Activated CD8-positive, alpha-beta memory T cell treated with anti-CD3 and anti-CD28 coated beads, Interleukin-2, amount 50 U/mL, for 4 hours (primary cell): Measurements from ENCODE around the gene KCNQ4.

Experiments
- DNase-seq: peaks from one replicate; pipeline ENCODE4 v3.0.0-alpha.2; 2020

KCNQ4 gene

GRCh38 chr1:40868051-40868723, 84.6 kb downstream of the KCNQ4 start:
- DNase-seq, result no peak

GRCh38 chr1:40870135-40870728, 86.6 kb downstream of the KCNQ4 start:
- DNase-seq, result no peak

GRCh38 chr1:40872276-40872675, 88.7 kb downstream of the KCNQ4 start:
- no peak for DNase-seq

GRCh38 chr1:40873863-40874472, 90.4 kb downstream of the KCNQ4 start:
- no peak for DNase-seq

- DNase-seq, result no peak
Measured at GRCh38 chr1:40876436-40876761, 92.8 kb downstream of the KCNQ4 start.

- DNase-seq, result no peak
Measured at GRCh38 chr1:40876891-40877290, 93.3 kb downstream of the KCNQ4 start.

GRCh38 chr1:40877698-40878097, 94.1 kb downstream of the KCNQ4 start:
- peak; percentile 30 for DNase-seq

- no peak for DNase-seq
Measured at GRCh38 chr1:40878906-40879305, 95.3 kb downstream of the KCNQ4 start.

GRCh38 chr1:40879482-40880175, 96.0 kb downstream of the KCNQ4 start:
- DNase-seq, result no peak

GRCh38 chr1:40880813-40881549, 97.4 kb downstream of the KCNQ4 start:
- DNase-seq, result no peak

GRCh38 chr1:40884055-40884795, 100.6 kb downstream of the KCNQ4 start:
- DNase-seq, result no peak

GRCh38 chr1:40886318-40887011, 102.9 kb downstream of the KCNQ4 start:
- DNase-seq, result no peak

- DNase-seq, result no peak
Measured at GRCh38 chr1:40887012-40887378, 103.4 kb downstream of the KCNQ4 start.

- DNase-seq, result no peak
Measured at GRCh38 chr1:40887652-40888051, 104.1 kb downstream of the KCNQ4 start.
